ENCODE results near the gene DOCK1. TPM values are rescaled to one million over a fixed set of nuclear protein-coding genes. Genes with fewer than 3 reads are reported as not detected.

DOCK1 gene
- total RNA-seq, 4 donors from 2014 or later, result 31.3 to 82.3 (median 44.1) TPM

- ATAC-seq (ENCODE audit: low FRiP score) (no peak), DNase-seq (ENCODE audit: low spot score) (no peak)
- no peak for TF ChIP-seq CTCF (IDR thresholded peaks at IDR 0.05)
Observed at GRCh38 chr10:127275272-127275671, 370.0 kb downstream of the DOCK1 start.

- DNase-seq (ENCODE audit: low spot score) (no peak), ATAC-seq (ENCODE audit: low FRiP score) (no peak)
- TF ChIP-seq CTCF (IDR thresholded peaks at IDR 0.05), result no peak
Observed at GRCh38 chr10:127275793-127276450, 370.7 kb downstream of the DOCK1 start.

GRCh38 chr10:127276794-127277462 is 371.7 kb downstream of the DOCK1 start:
- no peak for TF ChIP-seq CTCF (IDR thresholded peaks at IDR 0.05)
- ATAC-seq (ENCODE audit: low FRiP score), result no peak

GRCh38 chr10:127278001-127278400 is 372.8 kb downstream of the DOCK1 start:
- ATAC-seq (ENCODE audit: low FRiP score), result no peak
- no peak for DNase-seq (ENCODE audit: low spot score)

More at GRCh38 chr10:127276794-127277462, 371.7 kb downstream of the DOCK1 start:
- no peak for DNase-seq (ENCODE audit: low spot score)

GRCh38 chr10:127279334-127279774 is 374.1 kb downstream of the DOCK1 start:
- DNase-seq (ENCODE audit: low spot score) (no peak), ATAC-seq (ENCODE audit: low FRiP score) (no peak)
- TF ChIP-seq CTCF (IDR thresholded peaks at IDR 0.05), result no peak

More at GRCh38 chr10:127278001-127278400, 372.8 kb downstream of the DOCK1 start:
- no peak for TF ChIP-seq CTCF (IDR thresholded peaks at IDR 0.05)

- no peak for DNase-seq (ENCODE audit: low spot score)
- TF ChIP-seq CTCF (IDR thresholded peaks at IDR 0.05), result no peak
Observed at GRCh38 chr10:127280446-127280845, 375.2 kb downstream of the DOCK1 start.

GRCh38 chr10:127283017-127283416 is 377.8 kb downstream of the DOCK1 start:
- no peak for TF ChIP-seq CTCF (IDR thresholded peaks at IDR 0.05)

More at GRCh38 chr10:127280446-127280845, 375.2 kb downstream of the DOCK1 start:
- ATAC-seq (ENCODE audit: low FRiP score), result no peak

More at GRCh38 chr10:127283017-127283416, 377.8 kb downstream of the DOCK1 start:
- DNase-seq (ENCODE audit: low spot score), result no peak
- ATAC-seq (ENCODE audit: low FRiP score), result no peak

Measured in omental fat pad (tissue), 4 donors.